ENCODE results near the gene ZNF836.
"Not testable (repeated sequence)": the region's sequence is repeated elsewhere in the genome, so short reads cannot be mapped to it uniquely, and the experiment has no call there.

The ZNF836 gene

GRCh38 chr19:52214241-52214640 lies 42.8 kb upstream of the ZNF836 start:
- H3K36me3 ChIP-seq (ENCODE audit: control insufficient read depth, insufficient read depth, low read length), result peaks cover 51% of the 10 kb centered on the region
- H3K4me3 ChIP-seq (replicated peaks; ENCODE audit: low read depth, low read length), result no peak overlapping the region
- no peak for TF ChIP-seq CTCF (IDR thresholded peaks at IDR 0.05; ENCODE audit: insufficient read depth, low read length, poor library complexity, severe bottlenecking)
- DNase-seq (ENCODE audit: extremely low read depth, insufficient read length), result no peak
- H3K27me3 ChIP-seq (replicated peaks; ENCODE audit: control insufficient read depth, insufficient read depth, low read length), result no peaks in the 10 kb centered on the region

- Histone ChIP-seq H3K27me3 (replicated peaks; ENCODE audit: control insufficient read depth, insufficient read depth, low read length) (no peaks in the 10 kb centered on the region), H3K4me3 (replicated peaks; ENCODE audit: low read depth, low read length) (no peak overlapping the region), H3K36me3 (ENCODE audit: control insufficient read depth, insufficient read depth, low read length) (peaks cover 48% of the 10 kb centered on the region)
- DNase-seq (ENCODE audit: extremely low read depth, insufficient read length), result no peak
- TF ChIP-seq CTCF (IDR thresholded peaks at IDR 0.05; ENCODE audit: insufficient read depth, low read length, poor library complexity, severe bottlenecking), result no peak
These were observed 41.3 kb upstream of the ZNF836 start for GRCh38 chr19:52212572-52213255.

GRCh38 chr19:52211926-52212571 lies 40.6 kb upstream of the ZNF836 start:
- H3K4me3 ChIP-seq (replicated peaks; ENCODE audit: low read depth, low read length), result no peak overlapping the region
- peaks cover 49% of the 10 kb centered on the region for H3K36me3 ChIP-seq (ENCODE audit: control insufficient read depth, insufficient read depth, low read length)
- TF ChIP-seq CTCF (IDR thresholded peaks at IDR 0.05; ENCODE audit: insufficient read depth, low read length, poor library complexity, severe bottlenecking), result no peak
- H3K27me3 ChIP-seq (replicated peaks; ENCODE audit: control insufficient read depth, insufficient read depth, low read length), result no peaks in the 10 kb centered on the region
- DNase-seq (ENCODE audit: extremely low read depth, insufficient read length), result no peak

- Histone ChIP-seq H3K27me3 (replicated peaks; ENCODE audit: control insufficient read depth, insufficient read depth, low read length) (no peaks in the 10 kb centered on the region), H3K36me3 (ENCODE audit: control insufficient read depth, insufficient read depth, low read length) (peaks cover 48% of the 10 kb centered on the region), H3K4me3 (replicated peaks; ENCODE audit: low read depth, low read length) (no peak overlapping the region)
- no peak for TF ChIP-seq CTCF (IDR thresholded peaks at IDR 0.05; ENCODE audit: insufficient read depth, low read length, poor library complexity, severe bottlenecking)
- no peak for DNase-seq (ENCODE audit: extremely low read depth, insufficient read length)
These were observed 39.8 kb upstream of the ZNF836 start for GRCh38 chr19:52211203-52211602.

- DNase-seq (ENCODE audit: extremely low read depth, insufficient read length), result no peak
- TF ChIP-seq CTCF (IDR thresholded peaks at IDR 0.05; ENCODE audit: insufficient read depth, low read length, poor library complexity, severe bottlenecking), result no peak
- Histone ChIP-seq H3K4me3 (replicated peaks; ENCODE audit: low read depth, low read length) (no peak overlapping the region), H3K36me3 (ENCODE audit: control insufficient read depth, insufficient read depth, low read length) (peaks cover 48% of the 10 kb centered on the region), H3K27me3 (replicated peaks; ENCODE audit: control insufficient read depth, insufficient read depth, low read length) (no peaks in the 10 kb centered on the region)
These were observed 35.1 kb upstream of the ZNF836 start for GRCh38 chr19:52206481-52206880.

- DNase-seq (ENCODE audit: extremely low read depth, insufficient read length); H3K4me3 ChIP-seq (replicated peaks; ENCODE audit: low read depth, low read length); H3K27me3 ChIP-seq (replicated peaks; ENCODE audit: control insufficient read depth, insufficient read depth, low read length): not testable (repeated sequence)
- H3K36me3 ChIP-seq (ENCODE audit: control insufficient read depth, insufficient read depth, low read length), result peaks cover 30% of the 10 kb centered on the region
These were observed 29.5 kb upstream of the ZNF836 start for GRCh38 chr19:52200755-52201391.
